ENCODE measurements around the gene BCLAF1.
"Not testable (repeated sequence)": the region's sequence is repeated elsewhere in the genome, so short reads cannot be mapped to it uniquely, and the experiment has no call there.

The BCLAF1 gene

DNA sequence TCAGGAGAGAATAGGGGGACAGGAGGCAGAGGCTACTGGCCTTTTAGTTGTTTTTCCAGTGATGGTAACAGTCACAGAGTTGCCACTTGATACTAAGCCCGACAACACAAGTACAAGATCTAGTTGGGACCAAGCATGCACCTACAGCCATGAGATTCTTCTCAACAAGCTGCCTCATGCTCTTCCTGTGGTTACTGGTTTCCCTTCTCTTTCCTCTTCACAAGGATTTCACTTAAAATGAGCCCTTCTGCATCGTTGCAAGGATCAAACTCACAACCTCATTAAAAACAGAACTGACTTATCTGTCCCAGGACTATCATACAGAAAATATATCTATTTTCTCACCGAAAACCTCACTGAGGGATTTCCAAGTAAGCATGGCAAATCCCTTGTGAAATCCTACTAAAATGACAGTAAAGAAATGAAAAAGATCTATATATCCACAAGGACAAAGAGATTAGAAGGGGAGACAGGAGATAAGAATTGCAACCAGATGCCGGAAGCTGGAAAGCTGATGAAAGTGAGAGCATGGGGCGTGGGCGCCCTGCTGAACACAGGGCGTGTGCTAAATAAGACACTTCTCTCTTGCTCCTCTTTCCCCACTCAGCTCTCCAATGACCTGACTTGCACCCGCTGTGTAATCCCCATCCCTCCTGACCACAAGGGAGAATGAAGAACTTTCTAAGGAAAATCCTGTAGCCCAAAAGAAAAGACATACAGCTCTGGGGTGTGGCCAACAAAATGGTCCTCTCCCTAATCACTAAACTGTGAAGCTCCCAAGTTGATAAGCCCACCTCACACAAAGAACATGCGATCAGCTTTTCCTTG is 53.0 kb downstream of the BCLAF1 start:
- DNase-seq = peak; percentile 68

DNA sequence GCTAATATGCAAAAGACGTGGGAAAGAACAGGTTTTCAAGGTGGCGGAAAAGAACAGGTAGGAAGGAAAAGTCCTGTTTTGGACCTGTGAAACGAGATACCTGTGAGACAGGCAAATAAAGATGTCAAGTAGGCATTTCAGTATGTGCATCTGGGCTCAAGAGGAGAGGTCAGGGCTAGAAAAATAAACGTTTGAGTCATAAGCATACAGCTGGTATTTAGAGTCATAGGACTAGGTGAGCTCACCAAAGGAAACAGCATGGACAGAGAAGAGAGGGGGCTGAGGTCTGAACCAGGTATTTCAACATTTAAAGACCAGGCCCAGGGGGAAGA is 54.4 kb downstream of the BCLAF1 start:
- DNase-seq = no peak

DNA sequence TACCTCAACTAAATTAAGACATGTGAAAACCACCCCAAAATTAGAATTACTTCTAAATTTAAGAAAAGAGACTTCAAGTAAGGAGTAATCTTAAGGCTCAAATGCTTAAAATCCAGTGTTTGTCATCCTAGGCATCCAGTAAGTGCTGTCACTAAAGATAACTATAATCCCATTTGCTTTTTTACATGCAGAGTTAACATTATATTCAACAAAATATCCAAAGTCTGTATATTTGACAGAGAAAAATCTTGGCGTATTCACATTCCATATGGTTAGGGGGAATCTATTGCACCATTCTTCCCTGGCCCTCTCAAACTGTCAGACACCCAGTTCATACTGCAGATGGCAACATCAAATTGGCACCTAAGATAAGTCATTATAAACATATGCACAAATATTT is 56.9 kb downstream of the BCLAF1 start:
- DNase-seq = no peak

GRCh38 chr6:136230219-136230853 is 59.3 kb downstream of the BCLAF1 start:
- DNase-seq = no peak

DNA sequence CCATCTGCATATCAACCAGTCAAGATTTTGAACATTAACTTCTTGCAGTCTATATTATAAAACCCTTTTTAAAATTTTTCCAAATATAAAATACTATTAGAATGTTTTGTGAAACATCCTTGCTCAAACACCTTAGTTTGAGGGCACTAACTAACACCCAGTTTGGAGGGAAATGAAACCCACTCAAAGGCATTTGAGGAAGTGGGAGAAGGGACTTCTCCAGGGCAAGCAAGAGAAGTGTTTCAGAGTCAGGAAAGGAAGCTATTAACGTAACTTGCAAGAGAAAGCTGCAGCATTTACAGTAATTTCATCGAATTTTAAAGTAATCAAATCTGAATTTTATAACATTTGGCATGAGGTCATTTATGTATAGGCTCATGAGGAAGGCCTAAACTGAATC is 60.8 kb downstream of the BCLAF1 start:
- DNase-seq = no peak

DNA sequence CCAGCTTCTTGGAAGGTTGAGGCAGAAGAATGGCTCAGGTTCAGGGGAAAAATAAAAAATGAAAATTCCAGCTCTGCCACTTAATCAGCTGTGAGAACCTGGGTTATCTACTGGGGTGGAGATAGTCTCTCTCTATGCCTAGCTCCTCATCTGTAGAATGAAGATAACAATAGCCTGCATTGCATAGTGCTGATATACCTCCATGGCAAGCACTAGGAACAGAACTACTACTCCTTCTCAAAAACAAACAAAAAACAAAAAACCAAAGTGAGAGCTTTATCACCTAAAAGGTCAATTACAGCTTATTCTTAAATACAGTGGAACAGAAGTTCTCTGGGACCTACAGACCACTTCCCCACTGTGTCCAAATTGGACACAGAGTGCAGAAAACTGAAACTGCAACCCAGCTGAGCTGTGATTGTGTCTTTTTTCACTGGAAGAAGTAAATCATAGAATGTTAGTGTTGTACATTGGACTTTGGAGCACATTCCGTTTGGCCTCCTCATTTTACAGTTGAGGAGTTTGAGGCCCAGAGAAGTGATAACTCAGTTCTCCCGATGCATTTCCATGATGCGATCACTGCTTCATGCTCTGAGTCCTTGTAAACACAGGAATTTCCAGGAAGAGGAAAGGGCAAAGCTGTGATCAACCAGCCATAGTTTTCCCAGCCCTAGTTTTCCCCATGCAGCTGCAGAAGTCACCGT is 62.8 kb downstream of the BCLAF1 start:
- DNase-seq = peak; percentile 91

DNA sequence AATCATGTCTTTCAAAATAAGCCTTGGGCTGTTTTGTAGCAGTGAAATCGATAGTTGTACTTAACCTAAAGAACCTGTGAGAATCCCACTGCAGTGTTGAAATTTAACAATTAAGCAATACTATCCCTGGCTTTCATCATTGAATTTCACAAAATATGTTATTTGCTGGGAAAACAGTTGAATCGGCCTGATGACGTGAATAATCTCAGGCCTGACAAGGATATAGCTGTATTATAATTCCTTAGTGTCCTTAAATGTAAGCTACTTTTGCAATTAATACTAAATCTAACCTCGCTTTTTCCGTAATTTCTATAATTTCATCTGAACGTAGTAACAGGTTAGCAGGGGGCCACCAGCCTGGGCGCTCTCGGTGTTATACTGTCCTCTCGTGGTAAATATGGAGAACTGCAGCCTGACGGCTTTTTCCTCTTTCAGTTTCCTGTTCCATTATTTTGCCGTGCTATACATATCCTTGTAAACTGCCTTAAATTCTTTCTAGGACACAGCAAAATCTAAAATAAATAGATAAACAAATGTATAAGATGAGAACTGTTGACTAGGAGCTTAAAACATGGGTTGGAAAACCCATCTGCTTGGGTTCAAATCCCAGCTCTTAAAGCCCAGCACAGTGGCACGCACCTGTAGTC is 63.5 kb downstream of the BCLAF1 start:
- DNase-seq = peak; percentile 82

GRCh38 chr6:136225496-136225895 is 64.2 kb downstream of the BCLAF1 start:
- no peak for DNase-seq

- DNase-seq = not testable (repeated sequence)
Observed at GRCh38 chr6:136224974-136225373, 64.7 kb downstream of the BCLAF1 start.

GRCh38 chr6:136216503-136217401 is 72.9 kb downstream of the BCLAF1 start:
- DNase-seq = no peak

GRCh38 chr6:136213853-136214252 is 75.8 kb downstream of the BCLAF1 start:
- DNase-seq = no peak

DNA sequence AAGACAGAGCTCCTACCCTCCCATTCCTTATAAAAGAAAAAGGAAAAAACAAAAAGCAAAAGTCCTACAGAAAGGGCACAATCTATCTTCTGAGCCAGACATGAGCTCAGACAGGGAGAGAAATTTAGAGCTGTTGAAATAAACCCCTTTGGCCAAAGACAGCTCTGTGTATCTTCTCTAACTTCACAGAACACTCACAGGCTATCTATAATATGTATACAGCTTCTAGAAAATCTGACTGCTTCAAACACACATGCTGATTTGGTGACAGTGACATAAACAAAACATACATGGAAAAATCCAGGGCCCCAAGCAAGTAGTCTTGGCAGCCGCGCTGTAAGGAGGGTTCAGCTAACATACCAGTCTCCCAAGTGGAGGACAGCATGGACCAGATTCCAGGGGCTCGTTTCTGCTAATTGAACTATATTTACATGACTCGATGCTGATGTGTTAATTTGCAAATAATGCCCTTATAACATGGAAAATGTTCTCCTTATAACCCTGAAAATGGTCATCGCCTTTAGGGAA is 76.6 kb downstream of the BCLAF1 start:
- no peak for DNase-seq

GRCh38 chr6:136212608-136213007 is 77.0 kb downstream of the BCLAF1 start:
- no peak for DNase-seq

DNA sequence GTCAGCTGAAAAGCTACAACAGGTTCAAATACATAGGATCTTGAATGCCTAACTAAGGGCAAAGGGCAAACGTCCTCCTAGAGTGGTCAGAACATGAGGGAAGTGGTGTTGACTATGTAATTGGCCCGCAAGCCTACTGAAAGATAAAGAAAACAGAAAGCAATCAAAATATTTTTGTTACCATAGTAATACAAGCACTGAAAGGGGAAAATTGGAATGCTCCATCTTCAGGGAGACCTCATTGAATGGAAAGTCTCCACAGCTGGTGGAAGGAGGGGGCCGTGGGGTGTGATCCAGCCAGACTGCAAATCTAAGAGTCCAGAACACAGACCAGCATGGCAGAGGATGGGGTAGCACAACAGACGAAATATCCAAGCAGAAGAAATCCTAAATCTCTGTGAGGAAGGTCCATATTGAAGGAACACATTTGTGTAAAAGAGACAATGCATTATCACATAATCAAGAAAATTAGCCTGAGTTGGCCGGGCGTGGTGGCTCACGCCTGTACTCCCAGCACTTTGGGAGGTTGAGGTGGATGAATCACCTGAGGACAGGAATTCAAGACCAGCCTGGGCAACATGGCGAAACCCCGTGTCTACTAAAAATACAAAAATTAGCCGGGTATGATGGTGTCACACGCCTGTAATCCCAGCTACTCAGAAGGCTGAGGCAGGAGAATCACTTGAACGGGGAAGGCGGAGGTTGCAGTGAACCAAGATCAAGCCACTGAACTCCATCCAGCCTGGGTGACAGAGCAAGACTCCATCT is 79.1 kb downstream of the BCLAF1 start:
- no peak for DNase-seq

DNA sequence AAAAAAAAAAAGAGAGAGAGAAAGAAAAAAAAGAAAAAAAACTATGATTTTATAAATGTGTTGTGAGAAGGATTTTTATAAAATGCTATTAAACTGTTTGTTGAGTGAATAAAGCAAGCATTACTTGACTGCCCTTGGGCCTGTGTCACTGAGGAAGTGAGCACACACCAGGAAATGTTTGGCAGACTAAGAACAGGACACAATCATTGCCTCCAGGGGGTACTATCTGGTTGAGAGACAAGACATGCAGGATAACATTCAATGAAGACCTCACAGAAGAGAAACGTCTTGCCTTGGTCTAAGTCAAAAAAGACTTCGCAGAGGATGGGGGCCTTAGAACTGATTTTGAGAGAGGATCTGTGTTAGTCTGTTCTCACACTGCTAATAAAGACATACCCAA is 80.2 kb downstream of the BCLAF1 start:
- no peak for DNase-seq

- DNase-seq = no peak
Observed at GRCh38 chr6:136208783-136209182, 80.9 kb downstream of the BCLAF1 start.

All from hematopoietic multipotent progenitor cell treated with erythropoietin and hydrocortisone succinate and interleukin-3 and kit ligand, for 6 days (in vitro differentiated cells).